Umbilical cord (tissue), 2 donors: ENCODE results near the gene PPP1R3E. TPM values are rescaled to one million over a fixed set of nuclear protein-coding genes. Genes with fewer than 3 reads are reported as not detected.

Source experiments
- DNase-seq: peaks from one replicate; pipeline ENCODE4 v3.0.0-alpha.2; 2015; ENCODE audit warnings: low spot score
- total RNA-seq: library from RNA; depleted of rRNA; stranded (reverse); fragments of >200 nt; gene quantifications from one replicate; pipeline ENCODE4 v1.2.3, GENCODE V29; 2014; ENCODE audit warnings: low replicate concordance; ENCODE audit not compliant: insufficient read depth

PPP1R3E gene
- total RNA-seq, 1 donor from 2014 or later: 4.1 TPM

DNA sequence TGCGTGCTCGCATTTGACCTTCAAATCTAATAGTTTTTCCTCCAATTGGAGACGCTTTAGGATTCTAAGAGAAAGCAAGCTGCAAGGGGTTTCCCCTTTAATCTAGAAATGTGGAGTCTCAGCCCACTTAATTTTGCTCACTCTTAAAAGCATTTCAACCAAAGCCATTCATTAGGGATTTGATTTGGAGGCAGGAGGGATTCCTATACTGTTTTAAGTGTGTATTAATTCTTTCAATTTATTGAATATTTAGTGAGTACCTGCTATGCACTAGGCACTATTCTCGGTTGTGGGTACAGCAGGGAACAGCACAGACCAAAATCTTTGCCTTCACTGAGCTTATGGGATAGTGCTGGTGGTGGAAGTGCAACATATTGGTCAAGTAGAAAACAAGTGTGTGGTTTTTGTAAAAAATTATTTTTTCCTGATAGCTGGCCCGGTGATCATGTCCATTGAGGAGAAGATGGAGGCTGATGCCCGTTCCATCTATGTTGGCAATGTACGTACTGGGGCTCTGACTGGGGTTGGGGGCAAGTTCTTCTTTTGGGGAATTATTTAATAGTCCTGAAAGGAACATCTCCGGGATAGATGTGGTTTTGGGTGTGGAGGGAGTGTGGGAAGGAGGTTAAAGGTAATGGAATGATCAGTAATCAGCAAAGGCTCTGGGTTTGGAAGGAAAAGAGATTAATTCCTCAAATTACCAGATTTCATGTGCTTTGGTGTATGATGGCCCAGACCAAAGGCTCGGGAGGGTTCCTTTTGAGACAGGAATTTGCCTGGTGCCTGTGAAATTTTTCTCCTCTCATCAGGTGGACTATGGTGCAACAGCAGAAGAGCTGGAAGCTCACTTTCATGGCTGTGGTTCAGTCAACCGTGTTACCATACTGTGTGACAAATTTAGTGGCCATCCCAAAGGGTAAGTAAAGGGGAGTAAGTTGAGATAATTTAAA is 20.2 kb upstream of the PPP1R3E start:
- DNase-seq: no peak

- DNase-seq: peak; percentile 45
Measured at GRCh38 chr14:23321572-23322547, 19.2 kb upstream of the PPP1R3E start.

- peak; percentile 100 for DNase-seq
Measured at GRCh38 chr14:23320584-23321571, 18.2 kb upstream of the PPP1R3E start, which contains the start of gene PABPN1. Gene PABPN1, plus strand, starts transcription at chr14:23321457. Its CDS starts 13 bp downstream, at chr14:23321470.

- no peak for DNase-seq
Measured at GRCh38 chr14:23319746-23320583, 17.3 kb upstream of the PPP1R3E start.

- no peak for DNase-seq
Measured at GRCh38 chr14:23316300-23316699, 13.6 kb upstream of the PPP1R3E start.

DNA sequence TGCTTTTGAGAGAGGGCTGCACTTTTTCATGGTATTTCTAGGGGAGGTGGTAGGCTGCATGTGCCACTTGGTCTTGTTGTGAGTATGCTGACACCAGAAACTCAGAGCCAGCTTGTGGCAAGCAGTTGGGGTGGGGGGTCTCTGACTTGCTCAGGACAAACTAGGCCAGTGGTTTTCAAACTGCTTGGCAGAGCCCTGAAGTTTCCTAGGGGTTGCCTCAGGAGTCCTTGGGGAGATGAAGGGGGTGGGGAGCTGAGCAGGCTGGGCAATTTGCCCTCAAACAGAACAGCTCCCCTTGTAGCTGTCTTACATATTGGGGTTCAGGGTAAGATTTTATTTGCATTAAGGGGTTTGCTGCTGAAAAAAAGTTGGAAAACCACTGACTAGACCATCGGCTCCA is 7.9 kb upstream of the PPP1R3E start:
- no peak for DNase-seq

DNA sequence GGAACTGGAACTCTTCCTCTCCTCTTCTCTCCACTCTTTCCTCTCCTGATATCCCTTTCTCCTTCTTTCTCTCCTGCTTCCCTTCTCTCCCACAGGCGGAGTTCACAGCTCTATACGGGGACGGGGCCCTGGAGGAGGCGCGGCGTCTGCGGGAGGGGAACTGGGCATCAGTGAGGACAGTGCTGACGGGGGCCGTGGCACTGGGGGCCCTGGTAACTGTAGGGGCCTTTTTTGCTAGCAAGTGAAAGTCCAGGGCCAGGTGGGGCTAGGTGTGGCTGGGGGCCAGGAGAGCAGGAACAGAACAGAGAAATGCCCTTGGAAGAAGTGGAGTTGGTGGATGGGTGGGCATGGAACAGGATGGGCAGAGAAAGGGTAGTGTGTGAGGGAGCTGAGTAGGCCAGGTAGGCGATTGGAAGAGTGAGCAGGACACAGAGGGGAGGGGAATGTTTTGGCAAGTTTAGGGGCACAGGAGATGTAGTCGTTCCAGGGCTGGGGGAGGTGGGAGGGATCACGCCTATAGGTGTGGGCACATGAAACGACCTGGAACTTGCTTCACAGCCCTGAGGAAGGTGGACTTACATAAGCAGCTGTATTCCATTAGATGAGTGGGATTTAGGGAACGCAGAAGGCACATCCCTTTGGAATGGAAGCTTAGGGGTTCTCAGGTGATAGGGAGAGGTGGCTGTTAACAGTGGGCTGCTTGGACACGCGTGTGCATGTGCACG is 6.2 kb upstream of the PPP1R3E start:
- no peak for DNase-seq

GRCh38 chr14:23307687-23308644 is 5.3 kb upstream of the PPP1R3E start:
- DNase-seq: no peak

GRCh38 chr14:23307146-23307530 is 4.5 kb upstream of the PPP1R3E start:
- no peak for DNase-seq

GRCh38 chr14:23306412-23307145 is 3.9 kb upstream of the PPP1R3E start, which contains the start of gene BCL2L2:
Gene BCL2L2, plus strand, starts transcription at chr14:23306833. Its CDS starts 935 bp downstream, at chr14:23307768.
- DNase-seq: peak; percentile 95

- DNase-seq: no peak
Measured at GRCh38 chr14:23301969-23302289, 730 bp downstream of the PPP1R3E start.

GRCh38 chr14:23301288-23301968 is 1.2 kb downstream of the PPP1R3E start:
- peak; percentile 99 for DNase-seq

DNA sequence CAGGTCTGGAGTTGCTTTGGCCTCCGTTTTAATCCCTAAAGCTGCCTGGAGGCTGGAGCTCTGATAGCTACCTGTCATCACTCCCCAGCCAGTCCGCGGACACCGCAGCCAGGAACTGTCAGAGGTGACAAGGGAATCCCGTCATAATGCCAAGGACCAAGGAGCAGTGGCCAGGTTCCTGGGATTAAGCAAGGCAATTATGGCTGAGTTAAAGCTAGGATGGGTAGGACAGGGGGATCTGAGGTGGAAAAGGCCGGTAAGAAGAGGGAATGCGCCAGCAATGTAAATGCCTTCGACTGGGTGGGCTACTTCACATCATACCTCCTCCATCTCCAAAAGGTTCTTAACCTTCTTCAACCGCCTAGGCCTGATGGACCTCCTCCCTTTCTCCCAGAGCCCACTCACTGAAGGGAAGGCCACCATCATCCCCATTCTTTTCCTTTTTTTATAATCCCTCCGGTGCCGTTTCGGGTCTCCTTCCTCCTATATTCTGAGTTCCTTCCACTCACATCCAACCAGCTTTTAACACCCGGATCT is 1.9 kb downstream of the PPP1R3E start:
- peak; percentile 52 for DNase-seq

DNA sequence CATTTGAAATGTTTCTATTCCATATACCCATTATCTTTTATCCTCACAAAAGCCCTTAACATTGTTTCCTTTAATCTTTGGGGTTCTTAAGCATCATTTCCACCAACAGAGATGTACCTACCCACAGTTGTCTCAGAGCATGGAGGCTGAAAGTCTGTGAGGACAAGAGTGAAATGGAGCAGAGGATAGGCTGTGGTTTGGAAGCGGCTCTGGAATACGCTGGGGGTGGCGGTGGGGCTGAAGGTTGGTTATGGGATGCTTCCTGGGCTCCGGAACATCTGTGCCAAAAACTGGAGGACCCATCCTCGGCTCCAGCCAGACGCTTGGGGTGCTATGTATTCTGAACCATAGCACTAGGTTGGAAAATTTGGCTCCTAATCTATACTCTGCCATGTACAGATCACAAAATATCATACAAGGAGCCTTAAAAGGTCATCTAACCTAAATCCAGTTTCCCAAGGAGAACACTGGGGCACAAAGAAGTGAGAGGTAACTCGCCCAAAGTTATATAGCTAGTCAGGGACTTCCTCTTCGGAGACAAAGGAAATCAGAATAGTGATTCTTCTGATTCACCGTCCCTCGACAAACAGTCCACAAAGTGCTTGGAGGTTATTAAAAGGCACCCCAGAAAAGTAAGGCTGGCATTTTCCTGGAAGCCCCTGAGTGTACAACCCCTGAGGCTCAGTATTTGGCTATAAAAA is 2.5 kb downstream of the PPP1R3E start:
- DNase-seq: no peak

GRCh38 chr14:23299211-23299957 is 3.3 kb downstream of the PPP1R3E start:
- peak; percentile 67 for DNase-seq
